IMR-90 (cell line): ENCODE measurements around the gene PXDC1. TPM values are rescaled to one million over a fixed set of nuclear protein-coding genes. Genes with fewer than 3 reads are reported as not detected.
A peak's percentile ranks its signal among the peaks of the same experiment; 100 is the strongest.

ENCODE experiments used
- ATAC-seq: fragments of 200-7000 bp; cut with Tn5 transposase; 2 replicates; pipeline ENCODE4 v1.9.1; 2020; ENCODE audit warnings: low read depth, mild to moderate bottlenecking, moderate library complexity
- BruUV-seq: library from RNA; stranded (reverse); fragments of 400-500 nt; replicated peaks from 2 replicates; lab custom pipeline; 2021; lab: Mats Ljungman, UMichigan
- CTCF ChIA-PET: fragments of 300-600 bp; formaldehyde crosslinking; extraction: SDS; loops from one replicate; lab custom pipeline; 2021; ENCODE audit warnings: antibody characterized with exemption; lab: Yijun Ruan, JAX
- POLR2A ChIA-PET: fragments of 300-600 bp; sonication (Branson Sonifier 250); formaldehyde crosslinking; loops from one replicate; lab custom pipeline; 2022; ENCODE audit warnings: antibody characterized with exemption; ENCODE audit not compliant: unreplicated experiment; lab: Charles Lee
- DNase-seq: peaks from one replicate; pipeline ENCODE4 v3.0.0; 2013
- H2AFZ ChIP-seq: replicated peaks from 2 replicates; pipeline ENCODE3; 2013; ENCODE audit warnings: low read length, mild to moderate bottlenecking; ENCODE audit not compliant: poor library complexity
- H2AK5ac ChIP-seq: 2 replicates; pipeline ENCODE4 v1.6.1; 2013; ENCODE audit warnings: low read depth, low read length, inconsistent platforms
- H2AK9ac ChIP-seq: replicated peaks from 2 replicates; pipeline ENCODE3; 2013; ENCODE audit warnings: mild to moderate bottlenecking, low read depth, low read length, moderate library complexity; ENCODE audit not compliant: poor library complexity
- H2BK120ac ChIP-seq: 2 replicates; pipeline ENCODE4 v1.6.1; 2013; ENCODE audit warnings: low read depth, low read length, inconsistent platforms
- H2BK15ac ChIP-seq: 3 replicates; pipeline ENCODE4 v1.6.1; 2013; ENCODE audit warnings: low read depth, low read length, inconsistent platforms
- H2BK20ac ChIP-seq: 2 replicates; pipeline ENCODE4 v1.6.1; 2013; ENCODE audit warnings: low read depth, mild to moderate bottlenecking, inconsistent platforms, low read length, moderate library complexity
- H2BK5ac ChIP-seq: 2 replicates; pipeline ENCODE4 v1.6.1; 2013; ENCODE audit warnings: mild to moderate bottlenecking, low read depth, low read length, inconsistent platforms; ENCODE audit not compliant: poor library complexity, severe bottlenecking
- H3K14ac ChIP-seq: replicated peaks from 2 replicates; pipeline ENCODE4 v1.6.1; 2013; ENCODE audit warnings: low read depth, low read length, inconsistent platforms
- H3K18ac ChIP-seq: 2 replicates; pipeline ENCODE4 v1.6.1; 2013; ENCODE audit warnings: low read depth, low read length, control low read depth
- H3K23ac ChIP-seq: 2 replicates; pipeline ENCODE4 v1.6.1; 2013; ENCODE audit warnings: low read depth, low read length, inconsistent platforms
- H3K27ac ChIP-seq: 2 replicates; pipeline ENCODE4 v1.5.1; 2013; ENCODE audit warnings: mild to moderate bottlenecking, control low read depth, low read length; ENCODE audit not compliant: insufficient read depth
- H3K27me3 ChIP-seq: 2 replicates; pipeline ENCODE4 v1.6.1; 2013; ENCODE audit warnings: low read length; ENCODE audit not compliant: control insufficient read depth, insufficient read depth
- H3K36me3 ChIP-seq: 2 replicates; pipeline ENCODE4 v1.6.1; 2013; ENCODE audit warnings: low read length, mixed read lengths; ENCODE audit not compliant: control insufficient read depth, insufficient read depth
- H3K4ac ChIP-seq: 2 replicates; pipeline ENCODE4 v1.6.1; 2013; ENCODE audit warnings: low read depth, low read length, inconsistent platforms
- H3K4me1 ChIP-seq: 2 replicates; pipeline ENCODE4 v1.6.1; 2013; ENCODE audit warnings: low read length, mixed read lengths; ENCODE audit not compliant: control insufficient read depth, insufficient read depth
- H3K4me2 ChIP-seq: 2 replicates; pipeline ENCODE4 v1.6.1; 2013; ENCODE audit warnings: low read depth, mild to moderate bottlenecking, control low read depth, low read length, moderate library complexity
- H3K4me3 ChIP-seq: 2 replicates; pipeline ENCODE4 v1.5.1; 2013; ENCODE audit warnings: low read depth, mild to moderate bottlenecking, control low read depth, low read length, moderate library complexity; ENCODE audit not compliant: insufficient read depth
- H3K56ac ChIP-seq: 2 replicates; pipeline ENCODE4 v1.6.1; 2013; ENCODE audit warnings: low read length, inconsistent platforms; ENCODE audit not compliant: insufficient read depth; ENCODE audit errors: extremely low read depth
- H3K79me1 ChIP-seq, 2 experiments: 2 replicates each; pipeline ENCODE4 v1.6.1; 2013; ENCODE audit warnings: low read length in 2 of 2, inconsistent platforms in 1 of 2, low read depth in 1 of 2
- H3K9ac ChIP-seq: 2 replicates; pipeline ENCODE4 v1.6.1; 2013; ENCODE audit warnings: low read depth, low read length, control low read depth
- H3K9me1 ChIP-seq: 2 replicates; pipeline ENCODE4 v1.6.1; 2013; ENCODE audit warnings: low read length, inconsistent platforms; ENCODE audit not compliant: insufficient read depth
- H3K9me3 ChIP-seq: 2 replicates; pipeline ENCODE4 v1.6.1; 2013; ENCODE audit warnings: low read length; ENCODE audit not compliant: control insufficient read depth, insufficient read depth
- H4K20me1 ChIP-seq: 2 replicates; pipeline ENCODE4 v1.6.1; 2013; ENCODE audit warnings: low read length, inconsistent platforms; ENCODE audit not compliant: insufficient read depth
- H4K5ac ChIP-seq: 2 replicates; pipeline ENCODE4 v1.6.1; 2013; ENCODE audit warnings: mild to moderate bottlenecking, low read depth, low read length, control low read depth
- H4K8ac ChIP-seq, 2 experiments: 2 replicates each; pipeline ENCODE4 v1.6.1; 2013; ENCODE audit warnings: low read depth in 2 of 2, low read length in 2 of 2, control low read depth in 1 of 2, inconsistent platforms in 1 of 2
- H4K91ac ChIP-seq: 2 replicates; pipeline ENCODE4 v1.6.1; 2013; ENCODE audit warnings: low read depth, low read length, inconsistent platforms; ENCODE audit not compliant: insufficient read depth
- CHD1 ChIP-seq: IDR thresholded peaks from 2 replicates; pipeline ENCODE4 v1.6.1; 2012; ENCODE audit warnings: low read depth, low read length, improper control_type of control experiment
- CTCF ChIP-seq: conservative IDR thresholded peaks from 2 replicates; pipeline ENCODE4 v1.5.1; 2012; ENCODE audit warnings: mild to moderate bottlenecking, low read depth, low read length, improper control_type of control experiment
- MXI1 ChIP-seq: IDR thresholded peaks from 2 replicates; pipeline ENCODE4 v1.6.1; 2012; ENCODE audit warnings: low read depth, mild to moderate bottlenecking, low read length, moderate library complexity, borderline replicate concordance
- RAD21 ChIP-seq: IDR thresholded peaks from 2 replicates; pipeline ENCODE4 v1.6.1; 2012; ENCODE audit warnings: low read length, improper control_type of control experiment
- RCOR1 ChIP-seq: IDR thresholded peaks from 2 replicates; pipeline ENCODE4 v1.6.1; 2012; ENCODE audit warnings: mild to moderate bottlenecking, low read length, improper control_type of control experiment; ENCODE audit not compliant: insufficient replicate concordance
- RFX5 ChIP-seq: IDR thresholded peaks from 2 replicates; pipeline ENCODE4 v1.8.0; 2012; ENCODE audit warnings: low read depth, mild to moderate bottlenecking, low read length, moderate library complexity
- SMC3 ChIP-seq: fragments of 150-350 bp; IDR thresholded peaks from 2 replicates; pipeline ENCODE4 v1.6.1; 2016; ENCODE audit warnings: low read depth, mild to moderate bottlenecking, antibody characterized with exemption, low read length, moderate library complexity
- WGBS, 2 experiments: methylation state at CpG; one replicate each; pipeline versions ENCODE4 v1.1.5 to v1.1.7; 2013; ENCODE audit warnings: missing lambda C conversion rate in 2 of 2; ENCODE audit not compliant: insufficient read length in 1 of 2; ENCODE audit errors: extremely low coverage in 2 of 2; 5-methylcytosine and 5-hydroxymethylcytosine counted together
- dilution Hi-C: fragments of 300-500 bp; cut with HindIII; formaldehyde crosslinking; loops from one replicate; pipeline ENCODE4 v1.14.3; 2018; ENCODE audit warnings: low sequenced_read_pairs; ENCODE audit not compliant: unreplicated experiment
- in situ Hi-C: fragments of 300-500 bp; cut with MboI; formaldehyde crosslinking; loops from 3 replicates; pipeline ENCODE4 v1.14.3; 2019; ENCODE audit warnings: low sequenced_read_pairs, inconsistent platforms, mixed read lengths
- intact Hi-C: fragments of 100-400 bp; cut with micrococcal nuclease; formaldehyde crosslinking; loops from 2 replicates; pipeline ENCODE4 v1.10.0; 2022
- polyA plus RNA-seq, 3 experiments: library from polyadenylated mRNA; depleted of rRNA; stranded (reverse); fragments of >200 nt; gene quantifications; 2 replicates each; pipeline ENCODE4 v1.2.3, GENCODE V29; 2012; ENCODE audit warnings: low replicate concordance in 1 of 3
- total RNA-seq: library from RNA; depleted of rRNA; stranded (reverse); fragments of >200 nt; gene quantifications from 2 replicates; pipeline ENCODE4 v1.2.3, GENCODE V29; 2012

PXDC1 gene
- total and polyA plus RNA-seq, 2 of the 4 experiments (the other 2 are of a cell fraction), result 63.3 to 72.2 TPM

- no peak for TF ChIP-seq CHD1
- no peak for TF ChIP-seq RCOR1
- peak; percentile 93 for TF ChIP-seq RAD21
- peak; percentile 86 for TF ChIP-seq SMC3
- no peak for TF ChIP-seq RFX5
- TF ChIP-seq CTCF, result peak; percentile 89
- TF ChIP-seq MXI1, result 0 out of 2 replicates have a peak, but pooled peaks have one; percentile 65
- no peak overlapping the region for H4K91ac ChIP-seq
- H2BK15ac ChIP-seq, result no peak overlapping the region
- peaks cover 39% of the 10 kb centered on the region for H3K4me1 ChIP-seq
- no peak overlapping the region; the same call in 1 of the 2 replicates for H2BK120ac ChIP-seq
- peaks cover 16 to 86% of the 10 kb centered on the region in 2 experiments for H3K79me1 ChIP-seq
- CTCF ChIA-PET, result interaction anchor here (0.6 to 2.9 kb wide), 3 partner anchors 106 to 413 kb away, joined by 4 to 12 read pairs (median 12); partner anchors contain the start of gene FAM50B
- H2AFZ ChIP-seq, result no peak overlapping the region
- no peak overlapping the region for H2AK9ac ChIP-seq
- peak; percentile 59 for ATAC-seq
- in situ Hi-C loops (loop anchor here (10.0 to 25.0 kb wide), 2 partner anchors 142 to 605 kb away; no protein-coding TSS in a partner anchor), dilution Hi-C loops (no loop called here), intact Hi-C loops (loop anchor here (1.0 to 10.0 kb wide), 6 partner anchors 107 to 412 kb away; partner anchors contain the start of gene FAM50B)
- H4K5ac ChIP-seq, result no peak overlapping the region
- H3K36me3 ChIP-seq, result peaks cover 15% of the 10 kb centered on the region
- peak overlapping the region; percentile 20; the same call in 1 of the 2 replicates for H3K23ac ChIP-seq
- H3K27ac ChIP-seq, result no peak overlapping the region
- H3K9me3 ChIP-seq, result no peaks in the 10 kb centered on the region
- peak; percentile 72 for DNase-seq
- H2BK5ac ChIP-seq, result no peak overlapping the region
- POLR2A ChIA-PET, result no interaction called here
- H3K4me3 ChIP-seq, result no peak overlapping the region
- peaks cover 33% of the 10 kb centered on the region for H3K9me1 ChIP-seq
- BruUV-seq, result no TSS peak
- peak overlapping the region in 1 of 2 experiments; percentile 52; a peak in 2 of 4 replicates for H4K8ac ChIP-seq
- peaks cover 100% of the 10 kb centered on the region for H4K20me1 ChIP-seq
- H3K18ac ChIP-seq, result no peak overlapping the region
- 0 out of 2 replicates have a peak overlapping the region, but pooled peaks have one; percentile 29 for H3K9ac ChIP-seq
- H3K56ac ChIP-seq, result no peak overlapping the region
- H2BK20ac ChIP-seq, result no peak overlapping the region
- WGBS, 2 experiments, result 33% methylated on average over 19 of the region's 37 CpGs; no CpG with 5 or more reads in 1 of the 2 experiments
- no peak overlapping the region for H3K4ac ChIP-seq
- no peak overlapping the region; the same call in 1 of the 2 replicates for H2AK5ac ChIP-seq
- no peak overlapping the region for H3K14ac ChIP-seq
- no peaks in the 10 kb centered on the region for H3K27me3 ChIP-seq
- H3K4me2 ChIP-seq, result peak overlapping the region; percentile 85
Measured at GRCh38 chr6:3742426-3743344, 8.8 kb downstream of the PXDC1 start.
